ENCODE results near the gene NDUFAF4. TPM values are rescaled to one million over a fixed set of nuclear protein-coding genes. Genes with fewer than 3 reads are reported as not detected.

Gene NDUFAF4
- total RNA-seq, 4 donors from 2014 or later = 14.5 to 39.4 (median 27.4) TPM

DNA sequence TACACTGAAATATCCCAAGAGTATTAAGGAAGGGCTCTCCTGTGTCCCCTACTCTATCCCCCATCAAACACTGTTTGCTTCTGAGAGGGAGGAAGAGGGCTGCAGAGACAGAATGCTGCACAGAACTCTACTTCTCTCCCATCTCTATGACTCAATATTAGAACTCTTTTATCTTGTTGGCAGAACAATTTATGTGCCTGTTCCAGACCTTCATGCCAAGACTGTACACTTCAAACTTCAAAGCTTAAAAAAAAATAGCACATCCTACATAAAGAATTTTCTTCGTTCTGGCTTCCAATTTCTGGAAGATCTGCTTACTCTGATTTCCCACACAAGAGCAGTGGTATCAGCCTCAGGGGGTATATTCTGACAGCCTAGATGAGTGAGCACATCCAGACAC, 40.8 kb downstream of the NDUFAF4 start:
- WGBS, 2 donors (ENCODE audit: low coverage in 1 of 2) = 13 to 57% methylated on average over 1 of the region's 1 CpG
- no peaks in the 10 kb centered on the region for H3K27me3 ChIP-seq
- TF ChIP-seq POLR2AphosphoS5 (IDR thresholded peaks at IDR 0.05) = no peak
- TF ChIP-seq POLR2A (IDR thresholded peaks at IDR 0.05) = no peak
- TF ChIP-seq EP300 (IDR thresholded peaks at IDR 0.05) = no peak
- TF ChIP-seq, protein P1, sequence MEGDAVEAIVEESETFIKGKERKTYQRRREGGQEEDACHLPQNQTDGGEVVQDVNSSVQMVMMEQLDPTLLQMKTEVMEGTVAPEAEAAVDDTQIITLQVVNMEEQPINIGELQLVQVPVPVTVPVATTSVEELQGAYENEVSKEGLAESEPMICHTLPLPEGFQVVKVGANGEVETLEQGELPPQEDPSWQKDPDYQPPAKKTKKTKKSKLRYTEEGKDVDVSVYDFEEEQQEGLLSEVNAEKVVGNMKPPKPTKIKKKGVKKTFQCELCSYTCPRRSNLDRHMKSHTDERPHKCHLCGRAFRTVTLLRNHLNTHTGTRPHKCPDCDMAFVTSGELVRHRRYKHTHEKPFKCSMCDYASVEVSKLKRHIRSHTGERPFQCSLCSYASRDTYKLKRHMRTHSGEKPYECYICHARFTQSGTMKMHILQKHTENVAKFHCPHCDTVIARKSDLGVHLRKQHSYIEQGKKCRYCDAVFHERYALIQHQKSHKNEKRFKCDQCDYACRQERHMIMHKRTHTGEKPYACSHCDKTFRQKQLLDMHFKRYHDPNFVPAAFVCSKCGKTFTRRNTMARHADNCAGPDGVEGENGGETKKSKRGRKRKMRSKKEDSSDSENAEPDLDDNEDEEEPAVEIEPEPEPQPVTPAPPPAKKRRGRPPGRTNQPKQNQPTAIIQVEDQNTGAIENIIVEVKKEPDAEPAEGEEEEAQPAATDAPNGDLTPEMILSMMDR (IDR thresholded peaks at IDR 0.05) = no peak
- no peak overlapping the region for H3K27ac ChIP-seq
- ATAC-seq = no peak
- no peaks in the 10 kb centered on the region for H3K9me3 ChIP-seq
- H3K4me1 ChIP-seq = no peaks in the 10 kb centered on the region
- H3K4me3 ChIP-seq = no peak overlapping the region
- no peaks in the 10 kb centered on the region for H3K36me3 ChIP-seq

DNA sequence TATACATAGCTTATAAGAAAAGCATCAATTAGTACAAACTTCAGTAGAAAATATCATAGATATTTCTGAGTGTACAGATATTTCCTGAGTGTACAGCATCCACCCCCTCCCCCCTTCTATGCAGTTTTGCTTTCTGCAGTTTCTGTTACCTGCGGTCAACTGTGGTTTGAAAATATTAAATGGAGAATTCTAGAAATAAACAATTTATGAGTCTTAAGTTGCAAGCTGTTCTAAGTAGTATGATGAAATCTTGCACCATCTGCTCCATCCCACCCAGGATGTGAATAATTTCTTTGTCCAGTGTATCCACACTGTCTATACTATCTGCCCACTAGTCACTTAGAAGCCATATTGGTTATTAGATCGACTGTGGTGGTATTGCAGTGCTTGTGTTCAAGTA, 44.6 kb downstream of the NDUFAF4 start:
- no peak overlapping the region for H3K4me3 ChIP-seq
- no peaks in the 10 kb centered on the region for H3K4me1 ChIP-seq
- whole genome bisulfite sequencing, 2 donors (ENCODE audit: low coverage in 1 of 2) = 82 to 87% methylated on average over 2 of the region's 2 CpGs
- H3K36me3 ChIP-seq = no peaks in the 10 kb centered on the region
- no peak overlapping the region for H3K27ac ChIP-seq
- no peak for ATAC-seq
- no peaks in the 10 kb centered on the region for H3K9me3 ChIP-seq
- no peaks in the 10 kb centered on the region for H3K27me3 ChIP-seq
- TF ChIP-seq EP300 (IDR thresholded peaks at IDR 0.05) (no peak), POLR2A (IDR thresholded peaks at IDR 0.05) (no peak), POLR2AphosphoS5 (IDR thresholded peaks at IDR 0.05) (no peak)
- TF ChIP-seq, protein P1 (IDR thresholded peaks at IDR 0.05) = no peak

DNA sequence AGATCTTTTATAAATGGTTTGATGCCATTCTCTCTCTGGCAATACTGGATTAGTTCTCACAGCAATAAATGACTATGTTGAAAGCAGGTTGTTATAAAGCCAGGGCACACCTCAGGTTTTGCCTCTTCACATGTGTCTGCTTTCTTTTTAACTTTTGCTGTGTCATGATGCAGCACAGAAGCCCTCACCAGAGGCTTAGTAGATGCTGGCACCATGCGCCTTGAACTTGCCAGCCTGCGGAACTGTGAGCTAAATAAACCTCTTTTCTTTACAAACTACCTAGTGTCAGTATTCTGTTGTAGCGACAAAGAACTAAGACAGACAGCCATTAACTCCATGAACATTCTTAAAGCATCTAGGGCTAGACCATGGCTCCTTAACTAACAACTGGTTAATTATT, 45.1 kb downstream of the NDUFAF4 start:
- H3K27ac ChIP-seq = no peak overlapping the region
- ATAC-seq = no peak
- 87 to 100% methylated on average over 1 to 3 of the region's 3 CpGs for WGBS, 2 donors (ENCODE audit: low coverage in 1 of 2)
- H3K36me3 ChIP-seq = no peaks in the 10 kb centered on the region
- H3K4me1 ChIP-seq = no peaks in the 10 kb centered on the region
- no peak overlapping the region for H3K4me3 ChIP-seq
- TF ChIP-seq EP300 (IDR thresholded peaks at IDR 0.05) = no peak
- TF ChIP-seq, protein P1 (IDR thresholded peaks at IDR 0.05) = no peak
- TF ChIP-seq POLR2A (IDR thresholded peaks at IDR 0.05) = no peak
- no peak for TF ChIP-seq POLR2AphosphoS5 (IDR thresholded peaks at IDR 0.05)
- peaks cover 0 to 5% (median 0%) of the 10 kb centered on the region in 3 donors for H3K9me3 ChIP-seq
- H3K27me3 ChIP-seq = no peaks in the 10 kb centered on the region

DNA sequence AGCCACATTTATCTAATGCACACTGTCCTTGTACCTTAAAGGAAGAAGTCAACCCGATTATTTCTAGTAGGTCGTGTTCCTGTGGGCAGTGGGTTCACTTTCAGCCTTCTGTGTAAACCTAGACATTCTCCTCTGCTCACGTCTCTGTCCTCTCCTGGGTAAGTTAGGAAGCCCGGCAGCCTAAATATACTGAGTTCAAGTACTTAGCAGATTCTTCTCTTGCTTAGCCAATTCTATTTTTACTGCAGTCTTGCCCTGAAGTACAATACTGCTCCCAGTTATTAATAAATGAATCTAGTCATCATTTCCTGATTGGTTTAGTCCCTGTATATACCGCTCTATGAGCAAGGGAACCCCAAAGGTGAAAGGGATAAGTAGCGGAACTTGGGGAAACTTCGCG, 45.8 kb downstream of the NDUFAF4 start:
- Histone ChIP-seq H3K9me3 (peaks cover 0 to 12% (median 0%) of the 10 kb centered on the region in 3 donors), H3K4me1 (no peaks in the 10 kb centered on the region), H3K27me3 (no peaks in the 10 kb centered on the region), H3K36me3 (no peaks in the 10 kb centered on the region), H3K27ac (no peak overlapping the region), H3K4me3 (no peak overlapping the region)
- 66 to 94% methylated on average over 5 to 8 of the region's 8 CpGs for WGBS, 2 donors (ENCODE audit: low coverage in 1 of 2)
- TF ChIP-seq EP300 (IDR thresholded peaks at IDR 0.05) = no peak
- TF ChIP-seq POLR2AphosphoS5 (IDR thresholded peaks at IDR 0.05) = no peak
- TF ChIP-seq, protein P1 (IDR thresholded peaks at IDR 0.05) = no peak
- no peak for TF ChIP-seq POLR2A (IDR thresholded peaks at IDR 0.05)
- ATAC-seq = no peak

DNA sequence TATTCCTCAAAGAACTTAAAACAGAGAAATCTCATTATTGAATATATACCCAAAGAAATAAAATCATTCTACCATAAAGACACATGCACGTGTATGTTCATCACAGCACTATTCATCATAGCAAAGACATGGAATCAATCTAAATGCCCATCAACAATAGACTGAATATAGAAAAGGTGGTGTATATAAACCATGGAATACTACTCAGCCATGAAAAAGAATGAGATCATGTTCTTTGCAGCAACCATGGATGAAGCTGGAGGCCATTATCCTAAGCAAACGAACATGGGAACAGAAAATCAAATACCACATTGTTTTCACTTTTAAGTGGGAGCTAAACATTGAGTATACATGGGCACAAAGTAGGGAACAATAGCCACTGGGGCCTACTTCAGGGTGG, 48.1 kb downstream of the NDUFAF4 start:
- TF ChIP-seq POLR2A (IDR thresholded peaks at IDR 0.05) = no peak
- no peak for TF ChIP-seq EP300 (IDR thresholded peaks at IDR 0.05)
- TF ChIP-seq POLR2AphosphoS5 (IDR thresholded peaks at IDR 0.05) = no peak
- TF ChIP-seq, protein P1 (IDR thresholded peaks at IDR 0.05) = no peak
- ATAC-seq = no peak
- Histone ChIP-seq H3K27me3 (no peaks in the 10 kb centered on the region), H3K36me3 (no peaks in the 10 kb centered on the region), H3K4me3 (no peak overlapping the region), H3K27ac (no peak overlapping the region), H3K4me1 (no peaks in the 10 kb centered on the region), H3K9me3 (peaks cover 0 to 30% (median 0%) of the 10 kb centered on the region in 3 donors)
- WGBS, 2 donors (ENCODE audit: low coverage in 1 of 2) = 63 to 83% methylated on average over 2 of the region's 2 CpGs

Measured in gastroesophageal sphincter (tissue), 4 donors.